Measurements from ENCODE around the gene PIK3C2G. TPM values are rescaled to one million over a fixed set of nuclear protein-coding genes. Genes with fewer than 3 reads are reported as not detected.
A peak's percentile ranks its signal among the peaks of the same experiment; 100 is the strongest.

Gene PIK3C2G
- total and polyA plus RNA-seq, 3 experiments from 2014 or later = not detected

- CTCF ChIA-PET = no interaction called here
- H3K36me3 Mint-ChIP-seq = no peaks in the 10 kb centered on the region
Measured at GRCh38 chr12:18454330-18454729, 193.0 kb downstream of the PIK3C2G start.

DNA sequence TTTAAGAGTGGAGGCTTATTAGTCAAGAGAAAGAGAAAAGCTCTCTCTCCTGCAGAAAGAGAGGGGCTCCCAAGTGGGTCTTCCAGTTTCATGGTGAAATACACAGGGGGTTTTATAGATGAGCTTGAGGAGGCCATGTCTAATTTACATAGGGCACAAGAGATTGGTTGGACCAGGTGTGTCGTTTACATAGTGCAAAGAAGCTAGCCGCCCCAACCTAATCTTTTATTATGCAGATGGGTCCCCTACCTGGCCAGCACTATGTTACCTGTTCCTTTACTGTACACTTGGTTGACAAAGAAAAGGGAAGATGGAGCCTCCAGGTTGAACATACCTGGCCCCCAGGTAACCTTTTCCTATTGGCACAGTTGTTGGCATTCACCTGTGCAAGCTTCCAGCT, 195.0 kb downstream of the PIK3C2G start:
- no peaks in the 10 kb centered on the region for H3K36me3 ChIP-seq (ENCODE audit: insufficient read depth, low read length)
- H3K27ac Mint-ChIP-seq = no peak overlapping the region
- ChIA-PET CTCF (interaction anchor here (1.0 to 1.5 kb wide), 2 partner anchors 13 to 14 kb away, joined by 3 read pairs; no protein-coding TSS in a partner anchor), POLR2A (no interaction called here)
- no peak overlapping the region for H3K4me3 ChIP-seq (ENCODE audit: low read length)
- no peaks in the 10 kb centered on the region for H3K36me3 Mint-ChIP-seq
- no peaks in the 10 kb centered on the region for H3K9me3 ChIP-seq (ENCODE audit: low read length)
- no peaks in the 10 kb centered on the region for H3K27me3 ChIP-seq (ENCODE audit: insufficient read depth, low read length, poor library complexity, severe bottlenecking)
- no peak overlapping the region for H3K4me3 Mint-ChIP-seq
- peaks cover 0 to 32% (median 4%) of the 10 kb centered on the region in 5 donors for H3K9me3 Mint-ChIP-seq
- no peaks in the 10 kb centered on the region for H3K4me1 Mint-ChIP-seq
- H3K27ac ChIP-seq (ENCODE audit: low read depth, low read length) = no peak overlapping the region
- no peak for DNase-seq
- H3K27me3 Mint-ChIP-seq = no peaks in the 10 kb centered on the region
- H3K4me1 ChIP-seq (ENCODE audit: insufficient read depth, low read length) = no peaks in the 10 kb centered on the region

More at GRCh38 chr12:18454330-18454729, 193.0 kb downstream of the PIK3C2G start:
- Mint-ChIP-seq H3K4me3 (no peak overlapping the region), H3K9me3 (peaks cover 3 to 33% (median 8%) of the 10 kb centered on the region in 5 donors), H3K27me3 (no peaks in the 10 kb centered on the region), H3K27ac (no peak overlapping the region), H3K4me1 (no peaks in the 10 kb centered on the region)
- no peaks in the 10 kb centered on the region for H3K4me1 ChIP-seq (ENCODE audit: insufficient read depth, low read length)
- POLR2A ChIA-PET = no interaction called here
- H3K9me3 ChIP-seq (ENCODE audit: low read length) = no peaks in the 10 kb centered on the region
- DNase-seq = no peak
- H3K4me3 ChIP-seq (ENCODE audit: low read length) = no peak overlapping the region
- H3K27me3 ChIP-seq (ENCODE audit: insufficient read depth, low read length, poor library complexity, severe bottlenecking) = no peaks in the 10 kb centered on the region
- H3K27ac ChIP-seq (ENCODE audit: low read depth, low read length) = no peak overlapping the region
- H3K36me3 ChIP-seq (ENCODE audit: insufficient read depth, low read length) = no peaks in the 10 kb centered on the region

DNA sequence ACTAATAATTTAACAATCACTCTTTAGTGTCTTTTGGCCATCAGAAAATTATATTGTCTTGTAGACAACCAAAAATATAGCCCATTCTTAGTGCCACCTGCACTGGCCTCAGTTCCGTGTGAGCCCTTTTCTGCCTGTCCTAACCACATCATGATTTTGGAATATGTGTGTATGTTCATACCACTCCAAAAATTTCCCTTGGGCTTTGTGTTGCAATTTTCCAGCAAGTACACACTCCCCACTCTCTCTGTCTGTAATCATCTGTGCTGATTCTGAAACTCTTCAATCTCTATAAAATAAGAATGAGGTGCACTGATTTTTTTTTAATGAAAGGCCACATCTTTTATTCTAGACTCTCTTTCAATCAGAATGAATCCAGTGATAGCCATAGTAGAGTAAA, 196.0 kb downstream of the PIK3C2G start:
- Histone ChIP-seq H3K27me3 (ENCODE audit: insufficient read depth, low read length, poor library complexity, severe bottlenecking) (no peaks in the 10 kb centered on the region), H3K4me3 (ENCODE audit: low read length) (no peak overlapping the region), H3K4me1 (ENCODE audit: insufficient read depth, low read length) (no peaks in the 10 kb centered on the region), H3K36me3 (ENCODE audit: insufficient read depth, low read length) (no peaks in the 10 kb centered on the region), H3K9me3 (ENCODE audit: low read length) (no peaks in the 10 kb centered on the region), H3K27ac (ENCODE audit: low read depth, low read length) (no peak overlapping the region)
- Mint-ChIP-seq H3K4me3 (no peak overlapping the region), H3K27ac (no peak overlapping the region), H3K9me3 (peaks cover 0 to 28% (median 2%) of the 10 kb centered on the region in 5 donors), H3K4me1 (no peaks in the 10 kb centered on the region), H3K27me3 (no peaks in the 10 kb centered on the region), H3K36me3 (no peaks in the 10 kb centered on the region)
- POLR2A ChIA-PET = no interaction called here
- DNase-seq = no peak
- CTCF ChIA-PET = no interaction called here

- Mint-ChIP-seq H3K27me3 (no peaks in the 10 kb centered on the region), H3K4me3 (no peak overlapping the region), H3K36me3 (no peaks in the 10 kb centered on the region), H3K4me1 (no peaks in the 10 kb centered on the region), H3K27ac (no peak overlapping the region), H3K9me3 (peaks cover 0 to 12% (median 2%) of the 10 kb centered on the region in 5 donors)
- no peak for DNase-seq
- no peaks in the 10 kb centered on the region for H3K36me3 ChIP-seq (ENCODE audit: insufficient read depth, low read length)
- H3K9me3 ChIP-seq (ENCODE audit: low read length) = no peaks in the 10 kb centered on the region
- ChIA-PET POLR2A (no interaction called here), CTCF (no interaction called here)
- H3K4me1 ChIP-seq (ENCODE audit: insufficient read depth, low read length) = no peaks in the 10 kb centered on the region
- H3K27me3 ChIP-seq (ENCODE audit: insufficient read depth, low read length, poor library complexity, severe bottlenecking) = no peaks in the 10 kb centered on the region
- no peak overlapping the region for H3K4me3 ChIP-seq (ENCODE audit: low read length)
- H3K27ac ChIP-seq (ENCODE audit: low read depth, low read length) = no peak overlapping the region
Measured at GRCh38 chr12:18461758-18462157, 200.4 kb downstream of the PIK3C2G start.

GRCh38 chr12:18462442-18462841, 201.1 kb downstream of the PIK3C2G start:
- Mint-ChIP-seq H3K9me3 (peaks cover 0 to 10% (median 2%) of the 10 kb centered on the region in 5 donors), H3K4me3 (no peak overlapping the region), H3K36me3 (no peaks in the 10 kb centered on the region), H3K27ac (no peak overlapping the region), H3K4me1 (no peaks in the 10 kb centered on the region), H3K27me3 (no peaks in the 10 kb centered on the region)
- ChIA-PET CTCF (no interaction called here), POLR2A (no interaction called here)
- H3K27ac ChIP-seq (ENCODE audit: low read depth, low read length) = no peak overlapping the region
- no peaks in the 10 kb centered on the region for H3K4me1 ChIP-seq (ENCODE audit: insufficient read depth, low read length)
- H3K9me3 ChIP-seq (ENCODE audit: low read length) = no peaks in the 10 kb centered on the region
- DNase-seq = no peak
- H3K36me3 ChIP-seq (ENCODE audit: insufficient read depth, low read length) = no peaks in the 10 kb centered on the region
- no peaks in the 10 kb centered on the region for H3K27me3 ChIP-seq (ENCODE audit: insufficient read depth, low read length, poor library complexity, severe bottlenecking)
- H3K4me3 ChIP-seq (ENCODE audit: low read length) = no peak overlapping the region

- Histone ChIP-seq H3K4me3 (ENCODE audit: low read length) (no peak overlapping the region), H3K27me3 (ENCODE audit: insufficient read depth, low read length, poor library complexity, severe bottlenecking) (no peaks in the 10 kb centered on the region), H3K27ac (ENCODE audit: low read depth, low read length) (no peak overlapping the region), H3K36me3 (ENCODE audit: insufficient read depth, low read length) (no peaks in the 10 kb centered on the region), H3K9me3 (ENCODE audit: low read length) (no peaks in the 10 kb centered on the region), H3K4me1 (ENCODE audit: insufficient read depth, low read length) (no peaks in the 10 kb centered on the region)
- Mint-ChIP-seq H3K4me1 (no peaks in the 10 kb centered on the region), H3K27me3 (no peaks in the 10 kb centered on the region), H3K36me3 (no peaks in the 10 kb centered on the region), H3K4me3 (no peak overlapping the region), H3K9me3 (peaks cover 0 to 10% (median 4%) of the 10 kb centered on the region in 5 donors), H3K27ac (peak overlapping the region in 1 of 8 donors; percentile 50)
- no peak for DNase-seq
- CTCF ChIA-PET = no interaction called here
- POLR2A ChIA-PET = no interaction called here
Measured at GRCh38 chr12:18467620-18468245, 206.4 kb downstream of the PIK3C2G start.

DNA sequence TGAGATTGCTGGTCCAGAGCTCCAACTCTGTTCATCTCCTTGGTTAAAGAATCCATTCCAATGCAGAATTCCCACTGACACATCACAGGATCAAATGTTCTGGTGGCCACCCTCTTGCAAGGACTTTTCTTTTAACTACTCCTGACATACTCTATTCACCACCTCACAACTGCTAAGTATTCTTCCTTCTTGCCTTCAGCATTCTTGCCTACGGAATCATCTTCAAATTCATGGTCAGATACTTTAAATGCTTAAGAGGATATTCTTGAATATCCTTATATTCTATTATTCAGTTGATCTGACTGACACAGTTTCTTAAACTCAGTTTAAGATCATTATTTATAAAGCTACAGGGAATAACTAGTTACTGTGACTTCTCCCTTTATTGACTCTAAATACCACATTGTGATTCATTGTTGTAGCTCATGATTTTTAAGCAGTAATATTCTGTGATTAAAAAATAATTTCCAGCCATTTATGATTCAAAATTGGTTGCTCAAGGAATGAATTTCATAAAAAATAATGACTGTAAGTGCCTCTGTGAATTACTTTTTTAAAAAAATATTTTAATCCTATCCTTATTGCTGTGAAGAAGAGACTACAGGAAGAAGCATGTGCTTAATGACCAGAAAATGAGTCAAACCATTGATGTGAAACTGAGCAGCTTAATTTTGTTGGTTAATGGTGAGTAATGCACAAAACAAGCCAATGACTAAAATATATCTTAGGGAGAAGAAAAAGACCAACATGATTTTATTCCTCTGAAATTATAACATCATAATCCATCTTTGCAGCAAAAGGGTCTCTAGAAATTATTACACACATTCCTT, 207.1 kb downstream of the PIK3C2G start:
- no peak overlapping the region for H3K4me3 Mint-ChIP-seq
- no peak overlapping the region for H3K27ac Mint-ChIP-seq
- H3K36me3 Mint-ChIP-seq = no peaks in the 10 kb centered on the region
- DNase-seq = no peak
- CTCF ChIA-PET = interaction anchor here (1.4 kb wide), 1 partner anchor 13 kb away, joined by 3 read pairs; no protein-coding TSS in a partner anchor
- Histone ChIP-seq H3K36me3 (ENCODE audit: insufficient read depth, low read length) (no peaks in the 10 kb centered on the region), H3K4me1 (ENCODE audit: insufficient read depth, low read length) (no peaks in the 10 kb centered on the region), H3K27me3 (ENCODE audit: insufficient read depth, low read length, poor library complexity, severe bottlenecking) (no peaks in the 10 kb centered on the region), H3K27ac (ENCODE audit: low read depth, low read length) (no peak overlapping the region), H3K9me3 (ENCODE audit: low read length) (no peaks in the 10 kb centered on the region), H3K4me3 (ENCODE audit: low read length) (no peak overlapping the region)
- POLR2A ChIA-PET = no interaction called here
- H3K27me3 Mint-ChIP-seq = no peaks in the 10 kb centered on the region
- no peaks in the 10 kb centered on the region for H3K4me1 Mint-ChIP-seq
- peaks cover 0 to 10% (median 4%) of the 10 kb centered on the region in 5 donors for H3K9me3 Mint-ChIP-seq

DNA sequence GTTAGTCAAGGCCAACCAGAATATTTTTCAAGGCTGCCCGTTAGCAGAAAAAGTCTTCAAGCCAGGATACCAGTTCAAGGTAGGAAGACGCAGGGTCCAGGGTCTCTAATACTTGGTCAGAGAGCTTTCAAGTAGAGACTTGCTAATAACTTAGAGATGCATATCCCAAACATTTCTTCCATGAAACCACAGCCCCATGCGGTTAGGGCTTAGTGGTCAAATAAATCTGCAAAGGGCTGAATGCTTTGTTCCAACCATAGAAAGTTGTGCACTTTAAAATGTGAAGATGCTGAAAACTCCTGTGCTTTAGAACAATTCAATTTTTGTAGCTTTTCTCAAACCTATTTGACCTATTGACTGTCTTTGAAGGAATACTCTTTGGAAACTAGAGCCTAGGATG, 208.9 kb downstream of the PIK3C2G start:
- Histone ChIP-seq H3K4me3 (ENCODE audit: low read length) (no peak overlapping the region), H3K4me1 (ENCODE audit: insufficient read depth, low read length) (no peaks in the 10 kb centered on the region), H3K27ac (ENCODE audit: low read depth, low read length) (no peak overlapping the region), H3K36me3 (ENCODE audit: insufficient read depth, low read length) (no peaks in the 10 kb centered on the region), H3K27me3 (ENCODE audit: insufficient read depth, low read length, poor library complexity, severe bottlenecking) (no peaks in the 10 kb centered on the region), H3K9me3 (ENCODE audit: low read length) (no peaks in the 10 kb centered on the region)
- ChIA-PET POLR2A (no interaction called here), CTCF (no interaction called here)
- H3K4me3 Mint-ChIP-seq = no peak overlapping the region
- H3K36me3 Mint-ChIP-seq = no peaks in the 10 kb centered on the region
- H3K9me3 Mint-ChIP-seq = peaks cover 0 to 8% (median 5%) of the 10 kb centered on the region in 5 donors
- H3K27ac Mint-ChIP-seq = no peak overlapping the region
- no peaks in the 10 kb centered on the region for H3K4me1 Mint-ChIP-seq
- no peaks in the 10 kb centered on the region for H3K27me3 Mint-ChIP-seq
- no peak for DNase-seq
